AG04449 (cell line): ENCODE measurements around the gene RIPK3.
A peak's percentile ranks its signal among the peaks of the same experiment; 100 is the strongest.

Source experiments
- CTCF ChIA-PET: fragments of 350-600 bp; formaldehyde crosslinking; extraction: SDS; loops from one replicate; lab custom pipeline; 2021; ENCODE audit warnings: antibody characterized with exemption; lab: Yijun Ruan, JAX
- POLR2A ChIA-PET: fragments of 400-600, 350-600 bp; formaldehyde crosslinking; extraction: SDS; loops from one replicate; lab custom pipeline; 2020; ENCODE audit warnings: antibody characterized with exemption, inconsistent platforms; lab: Yijun Ruan, JAX
- DNase-seq: peaks from one replicate; pipeline ENCODE4 v3.0.0-alpha.2; 2010; ENCODE audit warnings: low read depth, low spot score
- H3K4me3 ChIP-seq: 2 replicates; pipeline ENCODE4 v1.5.1; 2011; ENCODE audit warnings: low read depth, mild to moderate bottlenecking, control low read depth, low read length
- TF ChIP-seq, protein P1 (sequence below): IDR thresholded peaks from one replicate; pipeline ENCODE4 v1.5.1; 2011; ENCODE audit warnings: mild to moderate bottlenecking, moderate library complexity, low read length, control low read depth, inconsistent platforms; ENCODE audit not compliant: insufficient read depth; ENCODE audit errors: missing control alignments

The RIPK3 gene

GRCh38 chr14:24337144-24337823 is 2.5 kb downstream of the RIPK3 start:
- ChIA-PET POLR2A (no interaction called here), CTCF (interaction anchor here (1.0 to 37.5 kb wide), 9 partner anchors 8 to 90 kb away, joined by 3 to 1633 read pairs (median 17); partner anchors contain the start of genes CBLN3, CIDEB, DHRS1 and KHNYN)
- TF ChIP-seq, protein P1, sequence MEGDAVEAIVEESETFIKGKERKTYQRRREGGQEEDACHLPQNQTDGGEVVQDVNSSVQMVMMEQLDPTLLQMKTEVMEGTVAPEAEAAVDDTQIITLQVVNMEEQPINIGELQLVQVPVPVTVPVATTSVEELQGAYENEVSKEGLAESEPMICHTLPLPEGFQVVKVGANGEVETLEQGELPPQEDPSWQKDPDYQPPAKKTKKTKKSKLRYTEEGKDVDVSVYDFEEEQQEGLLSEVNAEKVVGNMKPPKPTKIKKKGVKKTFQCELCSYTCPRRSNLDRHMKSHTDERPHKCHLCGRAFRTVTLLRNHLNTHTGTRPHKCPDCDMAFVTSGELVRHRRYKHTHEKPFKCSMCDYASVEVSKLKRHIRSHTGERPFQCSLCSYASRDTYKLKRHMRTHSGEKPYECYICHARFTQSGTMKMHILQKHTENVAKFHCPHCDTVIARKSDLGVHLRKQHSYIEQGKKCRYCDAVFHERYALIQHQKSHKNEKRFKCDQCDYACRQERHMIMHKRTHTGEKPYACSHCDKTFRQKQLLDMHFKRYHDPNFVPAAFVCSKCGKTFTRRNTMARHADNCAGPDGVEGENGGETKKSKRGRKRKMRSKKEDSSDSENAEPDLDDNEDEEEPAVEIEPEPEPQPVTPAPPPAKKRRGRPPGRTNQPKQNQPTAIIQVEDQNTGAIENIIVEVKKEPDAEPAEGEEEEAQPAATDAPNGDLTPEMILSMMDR: no peak
- no peak overlapping the region for H3K4me3 ChIP-seq
- no peak for DNase-seq

DNA sequence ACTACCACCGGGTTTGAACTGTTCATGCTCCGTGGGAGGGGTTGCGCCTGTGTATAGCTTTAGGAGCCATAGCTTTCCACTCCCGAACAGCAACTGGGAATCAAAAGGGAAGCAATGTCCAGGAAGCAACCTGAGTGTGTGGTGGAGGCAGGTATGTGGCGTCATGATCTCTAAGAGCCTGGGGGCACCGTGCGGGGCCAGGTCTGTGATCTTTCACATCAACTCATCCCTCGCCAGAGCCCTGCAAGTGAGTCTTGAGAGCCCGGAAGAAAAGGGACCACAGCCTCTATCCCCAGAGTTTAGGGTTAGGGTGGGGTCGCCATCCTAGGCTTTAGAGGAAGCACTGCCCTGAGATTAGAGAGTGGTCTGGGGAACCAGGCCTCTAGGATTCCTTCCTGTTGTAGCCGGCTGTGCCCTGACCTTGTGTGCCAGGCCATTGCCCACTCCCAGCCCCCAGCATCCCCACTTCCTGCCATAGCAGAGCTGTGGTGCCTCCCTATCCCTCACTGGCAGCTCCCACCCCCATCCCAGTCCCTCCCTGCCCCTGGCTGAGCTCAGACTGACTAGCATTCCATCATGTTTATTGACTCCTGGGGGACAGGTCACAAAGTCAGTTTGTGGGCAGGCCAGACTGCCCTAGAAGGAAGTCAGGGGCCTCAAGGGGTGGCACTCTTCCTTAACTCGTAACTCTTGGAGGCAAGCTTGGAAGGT is 4.2 kb downstream of the RIPK3 start:
- ChIA-PET POLR2A (no interaction called here), CTCF (interaction anchor here (1.3 to 37.5 kb wide), 7 partner anchors 10 to 92 kb away, joined by 4 to 1633 read pairs (median 101); partner anchors contain the start of genes CBLN3, CIDEB, DHRS1 and KHNYN)
- TF ChIP-seq, protein P1: no peak
- no peak for DNase-seq
- no peak overlapping the region for H3K4me3 ChIP-seq

GRCh38 chr14:24334431-24335291 is 5.1 kb downstream of the RIPK3 start, which contains the start of gene ADCY4:
Gene ADCY4, minus strand, starts transcription at chr14:24335071. Its CDS starts 419 bp downstream, at chr14:24334652.
- DNase-seq: no peak
- TF ChIP-seq, protein P1: no peak
- ChIA-PET POLR2A (interaction anchor here (3.1 kb wide), 1 partner anchor 96 kb away, joined by 23 read pairs; the partner anchor contains the start of genes CBLN3 and KHNYN), CTCF (interaction anchor here (1.2 to 37.5 kb wide), 17 partner anchors 11 to 123 kb away, joined by 3 to 1633 read pairs (median 33); partner anchors contain the start of genes CBLN3, CIDEB, DHRS1 and KHNYN)
- peak within 1 kb of the TSS; percentile 48 for H3K4me3 ChIP-seq

- CTCF ChIA-PET: interaction anchor here (0.7 to 37.5 kb wide), 30 partner anchors 9 to 294 kb away, joined by 3 to 1633 read pairs (median 14); partner anchors contain the start of genes CBLN3, CIDEB, DHRS1 and KHNYN
- TF ChIP-seq, protein P1: peak; percentile 77
- no peak overlapping the region; the same call in 1 of the 2 replicates for H3K4me3 ChIP-seq
- no peak for DNase-seq
- POLR2A ChIA-PET: interaction anchor here (1.0 to 3.1 kb wide), 2 partner anchors 98 to 101 kb away, joined by 3 to 23 read pairs; partner anchors contain the start of genes CBLN3 and KHNYN
Observed at GRCh38 chr14:24332268-24332993, 7.4 kb downstream of the RIPK3 start.

DNA sequence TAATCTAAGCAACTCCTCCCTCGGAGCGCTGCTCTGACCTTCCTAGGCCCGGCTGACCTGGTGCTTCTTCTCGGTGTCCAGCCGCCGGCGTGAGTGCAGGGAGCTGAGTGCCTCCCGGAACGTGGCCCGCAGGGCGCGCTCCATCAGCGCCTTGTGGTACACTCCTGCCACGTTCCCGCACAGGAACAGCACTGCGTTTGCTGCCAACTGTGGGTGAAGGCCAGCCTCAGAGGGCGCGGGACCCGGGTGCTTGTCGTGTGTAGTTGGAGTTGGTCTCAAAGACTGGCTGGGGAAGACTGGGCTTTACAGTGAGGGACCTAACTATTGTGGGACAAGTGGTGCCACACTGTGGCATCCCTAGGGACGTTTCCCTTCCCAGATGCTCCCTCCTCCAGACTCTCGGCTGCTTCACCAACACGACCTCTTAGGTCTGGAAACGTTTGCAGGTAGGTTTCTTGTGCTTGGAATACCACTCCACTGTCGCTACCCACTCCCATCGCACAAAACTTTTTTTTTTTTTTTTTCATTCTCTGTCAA is 8.0 kb downstream of the RIPK3 start:
- POLR2A ChIA-PET: interaction anchor here (1.0 to 3.1 kb wide), 2 partner anchors 99 to 102 kb away, joined by 3 to 23 read pairs; partner anchors contain the start of genes CBLN3 and KHNYN
- DNase-seq: no peak
- H3K4me3 ChIP-seq: no peak overlapping the region
- TF ChIP-seq, protein P1: no peak
- CTCF ChIA-PET: interaction anchor here (0.7 to 37.5 kb wide), 18 partner anchors 9 to 295 kb away, joined by 3 to 1633 read pairs (median 26); partner anchors contain the start of genes CBLN3, CIDEB, DHRS1 and KHNYN
